ENCODE results near the gene SFT2D2. TPM values are rescaled to one million over a fixed set of nuclear protein-coding genes. Genes with fewer than 3 reads are reported as not detected.

Gene SFT2D2
- total RNA-seq, 2 donors from 2014 or later, result 32.5 to 34.3 TPM

DNA sequence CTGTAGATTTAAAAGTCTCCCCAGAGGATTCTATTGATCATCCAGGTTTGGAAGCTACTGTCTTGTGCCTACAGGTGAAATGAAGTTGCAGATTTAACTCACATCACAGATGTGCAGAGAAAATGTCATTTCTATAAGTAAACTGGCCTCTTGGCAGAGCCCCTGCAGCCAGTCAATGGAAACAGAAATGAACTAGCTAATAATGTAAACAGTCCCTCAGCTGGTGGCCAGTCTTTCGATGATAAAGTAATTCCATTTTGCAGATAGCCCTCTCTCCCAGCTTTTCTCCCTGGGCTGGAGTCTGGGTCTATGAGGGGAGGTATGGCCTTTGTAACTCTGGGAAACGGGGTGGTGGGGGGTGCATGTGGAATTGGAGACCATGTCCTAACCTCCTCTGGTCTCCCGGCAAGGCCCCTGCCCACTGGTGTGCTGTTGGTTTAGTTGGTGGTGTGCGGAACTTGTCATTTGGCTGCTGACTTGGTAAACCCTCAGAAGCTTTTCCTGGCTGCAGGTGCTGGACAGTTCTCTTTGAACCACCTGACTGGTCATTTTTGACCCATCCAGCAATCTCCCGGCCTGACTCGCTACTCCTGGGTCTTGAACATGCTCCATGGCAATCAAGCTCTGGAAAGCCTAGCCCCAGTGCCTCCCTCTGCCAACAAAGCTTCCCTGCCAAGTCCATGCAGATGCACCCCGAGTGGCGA lies 69.8 kb downstream of the SFT2D2 start:
- no peaks in the 10 kb centered on the region for H3K9me3 ChIP-seq (ENCODE audit: control insufficient read depth, low read length)
- Mint-ChIP-seq H3K27ac (no peak overlapping the region), H3K4me1 (peaks cover 18% of the 10 kb centered on the region), H3K4me3 (no peak overlapping the region), H3K36me3 (ENCODE audit: low read depth) (no peaks in the 10 kb centered on the region), H3K27me3 (ENCODE audit: insufficient read depth) (no peaks in the 10 kb centered on the region), H3K9me3 (no peaks in the 10 kb centered on the region)
- TF ChIP-seq, protein P1, sequence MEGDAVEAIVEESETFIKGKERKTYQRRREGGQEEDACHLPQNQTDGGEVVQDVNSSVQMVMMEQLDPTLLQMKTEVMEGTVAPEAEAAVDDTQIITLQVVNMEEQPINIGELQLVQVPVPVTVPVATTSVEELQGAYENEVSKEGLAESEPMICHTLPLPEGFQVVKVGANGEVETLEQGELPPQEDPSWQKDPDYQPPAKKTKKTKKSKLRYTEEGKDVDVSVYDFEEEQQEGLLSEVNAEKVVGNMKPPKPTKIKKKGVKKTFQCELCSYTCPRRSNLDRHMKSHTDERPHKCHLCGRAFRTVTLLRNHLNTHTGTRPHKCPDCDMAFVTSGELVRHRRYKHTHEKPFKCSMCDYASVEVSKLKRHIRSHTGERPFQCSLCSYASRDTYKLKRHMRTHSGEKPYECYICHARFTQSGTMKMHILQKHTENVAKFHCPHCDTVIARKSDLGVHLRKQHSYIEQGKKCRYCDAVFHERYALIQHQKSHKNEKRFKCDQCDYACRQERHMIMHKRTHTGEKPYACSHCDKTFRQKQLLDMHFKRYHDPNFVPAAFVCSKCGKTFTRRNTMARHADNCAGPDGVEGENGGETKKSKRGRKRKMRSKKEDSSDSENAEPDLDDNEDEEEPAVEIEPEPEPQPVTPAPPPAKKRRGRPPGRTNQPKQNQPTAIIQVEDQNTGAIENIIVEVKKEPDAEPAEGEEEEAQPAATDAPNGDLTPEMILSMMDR (conservative IDR thresholded peaks at IDR 0.05), result no peak
- 91 to 96% methylated on average over 4 to 8 of the region's 8 CpGs for WGBS, 2 experiments (ENCODE audit: insufficient coverage in 1 of 2, insufficient read length in 1 of 2)
- H3K4me3 ChIP-seq (ENCODE audit: low read length), result no peak overlapping the region
- no peak for DNase-seq
- H3K36me3 ChIP-seq (ENCODE audit: control insufficient read depth, insufficient read depth, low read length), result no peaks in the 10 kb centered on the region
- no peak overlapping the region for H3K9ac ChIP-seq (ENCODE audit: extremely low read depth, low read length, poor library complexity, severe bottlenecking)
- no peaks in the 10 kb centered on the region for H3K27me3 ChIP-seq (ENCODE audit: control insufficient read depth, insufficient read depth, low read length, poor library complexity, severe bottlenecking)
- H3K4me1 ChIP-seq (ENCODE audit: control insufficient read depth, insufficient read depth, low read length), result no peaks in the 10 kb centered on the region
- no peak overlapping the region for H3K27ac ChIP-seq (ENCODE audit: low read depth, low read length)

DNA sequence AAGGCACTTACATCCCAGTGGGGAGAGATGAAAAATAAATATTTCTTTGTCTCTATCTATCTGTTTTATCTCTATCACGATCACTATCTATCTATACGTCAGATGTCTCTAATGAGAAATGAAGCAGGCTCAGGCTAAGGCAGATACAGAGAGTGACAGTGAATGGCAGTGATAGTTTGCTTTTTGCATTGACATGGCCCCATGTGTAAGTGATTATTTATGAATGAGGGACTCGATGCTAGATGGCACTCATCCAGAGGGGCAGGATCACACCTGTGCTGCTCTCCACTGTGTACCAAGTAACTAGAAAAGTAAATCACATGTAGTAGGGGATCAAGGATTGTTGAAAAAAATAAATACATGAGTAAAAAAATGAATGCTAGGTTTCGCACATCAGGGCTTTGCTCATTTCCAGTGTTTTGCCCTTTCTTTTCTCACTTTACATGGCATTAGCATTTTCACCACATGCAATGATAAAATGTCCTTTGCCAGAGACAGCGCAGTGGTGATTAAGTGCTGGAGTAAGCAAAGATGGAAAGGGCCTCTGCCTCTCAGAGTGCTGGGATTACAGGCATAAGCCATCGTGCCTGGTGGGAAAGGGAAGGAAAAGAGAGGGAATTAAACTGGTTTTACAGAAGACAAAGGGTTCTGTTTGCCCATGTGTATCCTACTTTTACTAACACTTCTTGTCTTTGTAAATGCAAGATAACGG lies 71.4 kb downstream of the SFT2D2 start:
- no peak overlapping the region for H3K4me3 ChIP-seq (ENCODE audit: low read length)
- Mint-ChIP-seq H3K27ac (no peak overlapping the region), H3K27me3 (ENCODE audit: insufficient read depth) (no peaks in the 10 kb centered on the region), H3K9me3 (no peaks in the 10 kb centered on the region), H3K4me1 (peaks cover 11% of the 10 kb centered on the region), H3K4me3 (no peak overlapping the region), H3K36me3 (ENCODE audit: low read depth) (no peaks in the 10 kb centered on the region)
- no peaks in the 10 kb centered on the region for H3K9me3 ChIP-seq (ENCODE audit: control insufficient read depth, low read length)
- TF ChIP-seq, protein P1 (conservative IDR thresholded peaks at IDR 0.05), result no peak
- WGBS, 2 experiments (ENCODE audit: insufficient coverage in 1 of 2, insufficient read length in 1 of 2), result 91 to 100% methylated on average over 3 to 7 of the region's 7 CpGs
- no peak overlapping the region for H3K9ac ChIP-seq (ENCODE audit: extremely low read depth, low read length, poor library complexity, severe bottlenecking)
- no peak overlapping the region for H3K27ac ChIP-seq (ENCODE audit: low read depth, low read length)
- H3K4me1 ChIP-seq (ENCODE audit: control insufficient read depth, insufficient read depth, low read length), result no peaks in the 10 kb centered on the region
- no peaks in the 10 kb centered on the region for H3K27me3 ChIP-seq (ENCODE audit: control insufficient read depth, insufficient read depth, low read length, poor library complexity, severe bottlenecking)
- H3K36me3 ChIP-seq (ENCODE audit: control insufficient read depth, insufficient read depth, low read length), result no peaks in the 10 kb centered on the region
- no peak for DNase-seq

DNA sequence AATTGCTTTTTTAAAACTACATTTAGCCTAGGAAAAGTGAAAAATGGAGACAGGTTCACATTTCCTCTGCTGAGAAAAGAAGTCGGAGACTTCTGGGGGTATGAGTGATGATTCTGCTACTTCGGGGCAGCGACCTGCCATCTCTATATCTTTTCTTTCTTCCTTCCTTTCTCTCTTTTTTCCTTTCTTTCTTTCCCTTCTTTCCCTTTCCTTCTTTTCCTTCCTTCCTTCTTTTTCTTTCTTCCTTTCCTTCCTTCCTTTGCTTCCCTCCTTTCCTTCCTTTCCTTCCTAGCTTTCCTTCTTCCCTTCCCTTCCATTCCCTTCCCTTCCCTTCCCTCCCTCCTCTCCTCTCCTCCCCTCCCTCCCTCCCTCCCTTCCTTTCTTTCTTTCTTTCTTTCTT lies 72.6 kb downstream of the SFT2D2 start:
- Mint-ChIP-seq H3K36me3 (ENCODE audit: low read depth) (no peaks in the 10 kb centered on the region), H3K9me3 (no peaks in the 10 kb centered on the region), H3K4me3 (no peak overlapping the region), H3K27me3 (ENCODE audit: insufficient read depth) (no peaks in the 10 kb centered on the region), H3K4me1 (peaks cover 11% of the 10 kb centered on the region), H3K27ac (no peak overlapping the region)
- WGBS, 2 experiments (ENCODE audit: insufficient coverage in 1 of 2, insufficient read length in 1 of 2), result 92 to 100% methylated on average over 3 of the region's 3 CpGs
- TF ChIP-seq, protein P1 (conservative IDR thresholded peaks at IDR 0.05), result no peak
- Histone ChIP-seq H3K27me3 (ENCODE audit: control insufficient read depth, insufficient read depth, low read length, poor library complexity, severe bottlenecking) (no peaks in the 10 kb centered on the region), H3K36me3 (ENCODE audit: control insufficient read depth, insufficient read depth, low read length) (no peaks in the 10 kb centered on the region), H3K4me1 (ENCODE audit: control insufficient read depth, insufficient read depth, low read length) (no peaks in the 10 kb centered on the region), H3K9me3 (ENCODE audit: control insufficient read depth, low read length) (no peaks in the 10 kb centered on the region), H3K27ac (ENCODE audit: low read depth, low read length) (no peak overlapping the region), H3K4me3 (ENCODE audit: low read length) (no peak overlapping the region), H3K9ac (ENCODE audit: extremely low read depth, low read length, poor library complexity, severe bottlenecking) (no peak overlapping the region)
- no peak for DNase-seq
